ENCODE measurements around the gene SOCS4. TPM values are rescaled to one million over a fixed set of nuclear protein-coding genes. Genes with fewer than 3 reads are reported as not detected.

Gene SOCS4
- total and polyA plus RNA-seq, 2 of the 13 experiments (the other 11 are each of a cell fraction or from before 2014, with no cell fraction given): 4.0 to 10.0 TPM

DNA sequence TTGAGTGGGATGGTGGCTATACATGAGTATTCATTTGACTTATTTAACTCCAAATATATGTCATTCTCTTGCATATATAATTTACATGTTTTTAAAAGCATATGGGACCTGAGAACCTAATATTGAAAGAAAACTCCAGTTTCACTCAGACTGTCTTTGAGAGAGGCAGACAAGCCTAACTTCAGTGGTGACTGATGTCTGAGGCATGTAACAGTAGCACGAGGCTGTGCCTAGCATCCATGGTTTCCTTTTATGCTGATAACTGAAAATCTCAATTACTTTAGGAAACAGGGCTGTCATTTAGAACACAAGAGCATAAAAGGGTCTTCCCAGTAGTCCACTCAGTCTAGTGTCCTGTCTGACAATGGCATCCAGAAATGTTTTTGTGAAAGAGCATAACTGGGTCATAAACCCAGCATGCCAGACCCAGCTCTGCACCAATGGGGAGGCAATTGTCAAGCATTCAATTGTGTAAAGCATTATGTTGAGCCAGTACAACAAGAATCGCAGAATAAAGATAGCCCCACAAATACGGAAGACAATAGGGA, 48.7 kb downstream of the SOCS4 start:
- H3K36me3 ChIP-seq (replicated peaks in 1 of 2; ENCODE audit: control insufficient read depth in 1 of 2, insufficient read depth in 2 of 2, low read length in 2 of 2): no peaks in the 10 kb centered on the region
- DNase-seq (ENCODE audit: low spot score) (no peak), FAIRE-seq (no peak), ATAC-seq (no peak)
- TF ChIP-seq ZNF253 (CRISPR knock-in tag; IDR thresholded peaks at IDR 0.05; ENCODE audit: borderline replicate concordance): no peak
- TF ChIP-seq, protein P1, sequence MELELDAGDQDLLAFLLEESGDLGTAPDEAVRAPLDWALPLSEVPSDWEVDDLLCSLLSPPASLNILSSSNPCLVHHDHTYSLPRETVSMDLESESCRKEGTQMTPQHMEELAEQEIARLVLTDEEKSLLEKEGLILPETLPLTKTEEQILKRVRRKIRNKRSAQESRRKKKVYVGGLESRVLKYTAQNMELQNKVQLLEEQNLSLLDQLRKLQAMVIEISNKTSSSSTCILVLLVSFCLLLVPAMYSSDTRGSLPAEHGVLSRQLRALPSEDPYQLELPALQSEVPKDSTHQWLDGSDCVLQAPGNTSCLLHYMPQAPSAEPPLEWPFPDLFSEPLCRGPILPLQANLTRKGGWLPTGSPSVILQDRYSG (CRISPR knock-in tag; IDR thresholded peaks at IDR 0.05): no peak
- no peaks in the 10 kb centered on the region for H4K20me1 ChIP-seq (ENCODE audit: insufficient read depth, low read length)
- no TSS peak for BruUV-seq (replicated peaks)
- CTCF ChIA-PET (ENCODE audit: low intra/inter-chr PET ratio, low total read pairs): no interaction called here
- POLR2A ChIA-PET: no interaction called here
- no peaks in the 10 kb centered on the region for H3K79me2 ChIP-seq (ENCODE audit: insufficient read depth, low read length)
- H2AFZ ChIP-seq (ENCODE audit: low read length): no peak overlapping the region
- H3K9ac ChIP-seq (ENCODE audit: insufficient read depth, low read depth, low read length): no peak overlapping the region
- peaks cover 27% of the 10 kb centered on the region for H3K4me1 ChIP-seq (ENCODE audit: insufficient read depth, low read length)
- no peak overlapping the region for H3K27ac ChIP-seq (ENCODE audit: extremely low read length, insufficient read depth, low read length)
- in situ Hi-C loops (cut with HindIII; ENCODE audit: extremely low pct_ligation_motif_present, low pct_unique_long_range_greater_than_20kb): no loop called here
- no peaks in the 10 kb centered on the region for H3K9me3 ChIP-seq (ENCODE audit: low read length)
- H3K4me2 ChIP-seq (ENCODE audit: low read depth, low read length): no peak overlapping the region
- intact Hi-C loops (cut with micrococcal nuclease; ENCODE audit: unreplicated experiment): no loop called here
- H3K27me3 ChIP-seq (ENCODE audit: control insufficient read depth in 1 of 2, insufficient read depth in 2 of 2, low read length in 2 of 2): no peaks in the 10 kb centered on the region
- 76% methylated on average over 3 of the region's 3 CpGs for WGBS (ENCODE audit: low lambda C conversion rate)
- no peak overlapping the region for H3K4me3 ChIP-seq (replicated peaks in 1 of 3; ENCODE audit: insufficient read depth in 1 of 3, low read depth in 2 of 3, low read length in 3 of 3)

DNA sequence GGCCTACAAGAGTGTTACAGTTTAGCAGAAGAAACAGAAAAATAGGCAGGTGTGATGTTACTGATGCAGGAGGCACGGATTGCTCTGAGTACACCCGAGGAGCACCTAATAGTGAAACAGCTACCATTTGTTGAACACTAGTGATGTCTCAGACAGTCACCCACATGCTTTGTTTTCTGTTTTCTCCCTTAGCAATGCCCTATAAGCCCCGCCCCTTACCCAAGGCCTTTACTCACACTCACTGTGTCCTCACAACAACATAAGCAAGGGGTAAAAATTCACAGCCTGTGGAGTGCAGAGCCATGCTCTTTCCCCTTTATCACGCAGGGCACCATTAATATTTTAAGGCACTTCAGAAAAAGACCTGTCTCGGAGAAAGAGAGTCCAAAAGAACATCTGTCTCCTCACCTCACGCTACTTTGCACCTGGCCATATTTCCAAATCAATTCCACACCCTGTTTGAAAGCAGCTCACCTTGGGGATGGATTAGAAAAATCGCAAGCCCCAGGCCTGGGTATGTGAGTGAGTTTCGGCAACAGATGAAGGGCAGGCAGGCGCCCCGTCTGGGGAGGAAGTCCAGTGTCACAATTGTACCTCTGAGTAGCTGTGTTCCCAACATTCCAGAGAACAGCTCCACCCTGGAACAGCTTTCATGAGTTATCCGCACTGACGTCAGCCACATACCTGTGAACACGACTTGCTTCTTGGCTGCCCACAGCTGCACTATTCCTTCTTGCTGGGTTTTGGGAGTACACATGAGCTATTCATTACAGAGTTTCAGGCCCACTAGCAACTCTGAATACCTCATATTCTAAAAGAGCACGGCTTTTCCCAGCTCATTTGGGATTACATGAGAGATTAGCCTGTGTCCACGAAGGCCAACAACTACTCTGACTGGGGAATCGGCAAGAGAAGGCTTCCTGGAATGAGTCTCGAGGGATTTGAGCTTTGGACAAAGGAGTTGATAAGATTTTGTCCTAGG, 50.4 kb downstream of the SOCS4 start:
- peaks cover 27% of the 10 kb centered on the region for H3K4me1 ChIP-seq (ENCODE audit: insufficient read depth, low read length)
- no peaks in the 10 kb centered on the region for H3K27me3 ChIP-seq (ENCODE audit: control insufficient read depth in 1 of 2, insufficient read depth in 2 of 2, low read length in 2 of 2)
- ATAC-seq (peak; percentile 80), FAIRE-seq (no peak), DNase-seq (ENCODE audit: low spot score) (peak; percentile 62)
- ChIA-PET POLR2A (interaction anchor here (0.5 to 4.9 kb wide), 7 partner anchors 9 to 52 kb away, joined by 3 to 27 read pairs (median 4); partner anchors contain the start of genes MAPK1IP1L, SOCS4 and WDHD1), CTCF (ENCODE audit: low intra/inter-chr PET ratio, low total read pairs) (no interaction called here)
- intact Hi-C loops (cut with micrococcal nuclease; ENCODE audit: unreplicated experiment) (no loop called here), in situ Hi-C loops (cut with HindIII; ENCODE audit: extremely low pct_ligation_motif_present, low pct_unique_long_range_greater_than_20kb) (no loop called here)
- H4K20me1 ChIP-seq (ENCODE audit: insufficient read depth, low read length): no peaks in the 10 kb centered on the region
- WGBS (ENCODE audit: low lambda C conversion rate): 13% methylated on average over 17 of the region's 17 CpGs
- H3K4me2 ChIP-seq (ENCODE audit: low read depth, low read length): peak overlapping the region; percentile 87
- TSS peak; percentile 83 for BruUV-seq (replicated peaks)
- peak overlapping the region; percentile 90 for H2AFZ ChIP-seq (ENCODE audit: low read length)
- no peaks in the 10 kb centered on the region for H3K79me2 ChIP-seq (ENCODE audit: insufficient read depth, low read length)
- H3K27ac ChIP-seq (ENCODE audit: extremely low read length, insufficient read depth, low read length): no peak overlapping the region
- H3K4me3 ChIP-seq (replicated peaks in 1 of 3; ENCODE audit: insufficient read depth in 1 of 3, low read depth in 2 of 3, low read length in 3 of 3): peak overlapping the region; percentile 40 to 65 (median 62)
- no peaks in the 10 kb centered on the region for H3K9me3 ChIP-seq (ENCODE audit: low read length)
- H3K36me3 ChIP-seq (replicated peaks in 1 of 2; ENCODE audit: control insufficient read depth in 1 of 2, insufficient read depth in 2 of 2, low read length in 2 of 2): no peaks in the 10 kb centered on the region
- peak overlapping the region; percentile 61 for H3K9ac ChIP-seq (ENCODE audit: insufficient read depth, low read depth, low read length)
- TF ChIP-seq, protein P2, sequence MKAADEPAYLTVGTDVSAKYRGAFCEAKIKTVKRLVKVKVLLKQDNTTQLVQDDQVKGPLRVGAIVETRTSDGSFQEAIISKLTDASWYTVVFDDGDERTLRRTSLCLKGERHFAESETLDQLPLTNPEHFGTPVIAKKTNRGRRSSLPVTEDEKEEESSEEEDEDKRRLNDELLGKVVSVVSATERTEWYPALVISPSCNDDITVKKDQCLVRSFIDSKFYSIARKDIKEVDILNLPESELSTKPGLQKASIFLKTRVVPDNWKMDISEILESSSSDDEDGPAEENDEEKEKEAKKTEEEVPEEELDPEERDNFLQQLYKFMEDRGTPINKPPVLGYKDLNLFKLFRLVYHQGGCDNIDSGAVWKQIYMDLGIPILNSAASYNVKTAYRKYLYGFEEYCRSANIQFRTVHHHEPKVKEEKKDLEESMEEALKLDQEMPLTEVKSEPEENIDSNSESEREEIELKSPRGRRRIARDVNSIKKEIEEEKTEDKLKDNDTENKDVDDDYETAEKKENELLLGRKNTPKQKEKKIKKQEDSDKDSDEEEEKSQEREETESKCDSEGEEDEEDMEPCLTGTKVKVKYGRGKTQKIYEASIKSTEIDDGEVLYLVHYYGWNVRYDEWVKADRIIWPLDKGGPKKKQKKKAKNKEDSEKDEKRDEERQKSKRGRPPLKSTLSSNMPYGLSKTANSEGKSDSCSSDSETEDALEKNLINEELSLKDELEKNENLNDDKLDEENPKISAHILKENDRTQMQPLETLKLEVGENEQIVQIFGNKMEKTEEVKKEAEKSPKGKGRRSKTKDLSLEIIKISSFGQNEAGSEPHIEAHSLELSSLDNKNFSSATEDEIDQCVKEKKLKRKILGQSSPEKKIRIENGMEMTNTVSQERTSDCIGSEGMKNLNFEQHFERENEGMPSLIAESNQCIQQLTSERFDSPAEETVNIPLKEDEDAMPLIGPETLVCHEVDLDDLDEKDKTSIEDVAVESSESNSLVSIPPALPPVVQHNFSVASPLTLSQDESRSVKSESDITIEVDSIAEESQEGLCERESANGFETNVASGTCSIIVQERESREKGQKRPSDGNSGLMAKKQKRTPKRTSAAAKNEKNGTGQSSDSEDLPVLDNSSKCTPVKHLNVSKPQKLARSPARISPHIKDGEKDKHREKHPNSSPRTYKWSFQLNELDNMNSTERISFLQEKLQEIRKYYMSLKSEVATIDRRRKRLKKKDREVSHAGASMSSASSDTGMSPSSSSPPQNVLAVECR (CRISPR knock-in tag; IDR thresholded peaks at IDR 0.05; ENCODE audit: borderline replicate concordance): peak; percentile 14; the same call in 1 of the 2 replicates
- TF ChIP-seq TBX2 (CRISPR knock-in tag; IDR thresholded peaks at IDR 0.05; ENCODE audit: borderline replicate concordance): peak; percentile 21; the same call in 1 of the 2 replicates
- TF ChIP-seq SSRP1 (CRISPR knock-in tag; IDR thresholded peaks at IDR 0.05): 0 out of 2 replicates have a peak, but pooled peaks have one; percentile 32
- TF ChIP-seq, protein P3, sequence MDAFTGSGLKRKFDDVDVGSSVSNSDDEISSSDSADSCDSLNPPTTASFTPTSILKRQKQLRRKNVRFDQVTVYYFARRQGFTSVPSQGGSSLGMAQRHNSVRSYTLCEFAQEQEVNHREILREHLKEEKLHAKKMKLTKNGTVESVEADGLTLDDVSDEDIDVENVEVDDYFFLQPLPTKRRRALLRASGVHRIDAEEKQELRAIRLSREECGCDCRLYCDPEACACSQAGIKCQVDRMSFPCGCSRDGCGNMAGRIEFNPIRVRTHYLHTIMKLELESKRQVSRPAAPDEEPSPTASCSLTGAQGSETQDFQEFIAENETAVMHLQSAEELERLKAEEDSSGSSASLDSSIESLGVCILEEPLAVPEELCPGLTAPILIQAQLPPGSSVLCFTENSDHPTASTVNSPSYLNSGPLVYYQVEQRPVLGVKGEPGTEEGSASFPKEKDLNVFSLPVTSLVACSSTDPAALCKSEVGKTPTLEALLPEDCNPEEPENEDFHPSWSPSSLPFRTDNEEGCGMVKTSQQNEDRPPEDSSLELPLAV (CRISPR knock-in tag; conservative IDR thresholded peaks at IDR 0.05; ENCODE audit: low read depth): no peak
- 0 out of 2 replicates have a peak, but pooled peaks have one; percentile 29 for TF ChIP-seq ZFX (CRISPR knock-in tag; IDR thresholded peaks at IDR 0.05; ENCODE audit: low read depth)
